HUES64 (cell line): ENCODE measurements around the gene PLS3. TPM values are rescaled to one million over a fixed set of nuclear protein-coding genes. Genes with fewer than 3 reads are reported as not detected.

Source experiments
- H3K27ac ChIP-seq: 2 replicates; pipeline ENCODE4 v1.7.0; 2013; ENCODE audit warnings: low read depth, low read length, inconsistent platforms
- H3K27me3 ChIP-seq: 2 replicates; pipeline ENCODE4 v1.6.1; 2013; ENCODE audit warnings: mild to moderate bottlenecking, low read length; ENCODE audit not compliant: insufficient read depth
- H3K36me3 ChIP-seq: 2 replicates; pipeline ENCODE4 v1.6.1; 2013; ENCODE audit warnings: mild to moderate bottlenecking, low read length; ENCODE audit not compliant: insufficient read depth
- H3K4me1 ChIP-seq: 2 replicates; pipeline ENCODE4 v1.6.1; 2013; ENCODE audit warnings: mild to moderate bottlenecking, low read length, moderate library complexity; ENCODE audit not compliant: insufficient read depth
- H3K4me3 ChIP-seq: 2 replicates; pipeline ENCODE4 v1.5.1; 2013; ENCODE audit warnings: mild to moderate bottlenecking, low read length, moderate library complexity
- H3K9ac ChIP-seq: 2 replicates; pipeline ENCODE4 v1.6.1; 2013; ENCODE audit warnings: mild to moderate bottlenecking, low read depth, low read length
- H3K9me3 ChIP-seq: 2 replicates; pipeline ENCODE4 v1.6.1; 2013; ENCODE audit warnings: low read depth, low read length; ENCODE audit not compliant: insufficient read depth
- WGBS: fragments of 150-250, 120-280 bp; methylation state at CpG from one replicate; pipeline ENCODE4 v1.1.7; 2013; ENCODE audit warnings: missing lambda C conversion rate; 5-methylcytosine and 5-hydroxymethylcytosine counted together
- polyA plus RNA-seq, 2 experiments: library from polyadenylated mRNA; stranded (reverse); fragments of 50-300 nt; gene quantifications; one replicate each; pipeline ENCODE4 v1.2.3, GENCODE V29; 2013

PLS3 gene, protein sequence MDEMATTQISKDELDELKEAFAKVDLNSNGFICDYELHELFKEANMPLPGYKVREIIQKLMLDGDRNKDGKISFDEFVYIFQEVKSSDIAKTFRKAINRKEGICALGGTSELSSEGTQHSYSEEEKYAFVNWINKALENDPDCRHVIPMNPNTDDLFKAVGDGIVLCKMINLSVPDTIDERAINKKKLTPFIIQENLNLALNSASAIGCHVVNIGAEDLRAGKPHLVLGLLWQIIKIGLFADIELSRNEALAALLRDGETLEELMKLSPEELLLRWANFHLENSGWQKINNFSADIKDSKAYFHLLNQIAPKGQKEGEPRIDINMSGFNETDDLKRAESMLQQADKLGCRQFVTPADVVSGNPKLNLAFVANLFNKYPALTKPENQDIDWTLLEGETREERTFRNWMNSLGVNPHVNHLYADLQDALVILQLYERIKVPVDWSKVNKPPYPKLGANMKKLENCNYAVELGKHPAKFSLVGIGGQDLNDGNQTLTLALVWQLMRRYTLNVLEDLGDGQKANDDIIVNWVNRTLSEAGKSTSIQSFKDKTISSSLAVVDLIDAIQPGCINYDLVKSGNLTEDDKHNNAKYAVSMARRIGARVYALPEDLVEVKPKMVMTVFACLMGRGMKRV
- polyA plus RNA-seq (2013, experiment 1 of 2), result 84.5 TPM
- polyA plus RNA-seq (2013, experiment 2 of 2), result 92.4 TPM

DNA sequence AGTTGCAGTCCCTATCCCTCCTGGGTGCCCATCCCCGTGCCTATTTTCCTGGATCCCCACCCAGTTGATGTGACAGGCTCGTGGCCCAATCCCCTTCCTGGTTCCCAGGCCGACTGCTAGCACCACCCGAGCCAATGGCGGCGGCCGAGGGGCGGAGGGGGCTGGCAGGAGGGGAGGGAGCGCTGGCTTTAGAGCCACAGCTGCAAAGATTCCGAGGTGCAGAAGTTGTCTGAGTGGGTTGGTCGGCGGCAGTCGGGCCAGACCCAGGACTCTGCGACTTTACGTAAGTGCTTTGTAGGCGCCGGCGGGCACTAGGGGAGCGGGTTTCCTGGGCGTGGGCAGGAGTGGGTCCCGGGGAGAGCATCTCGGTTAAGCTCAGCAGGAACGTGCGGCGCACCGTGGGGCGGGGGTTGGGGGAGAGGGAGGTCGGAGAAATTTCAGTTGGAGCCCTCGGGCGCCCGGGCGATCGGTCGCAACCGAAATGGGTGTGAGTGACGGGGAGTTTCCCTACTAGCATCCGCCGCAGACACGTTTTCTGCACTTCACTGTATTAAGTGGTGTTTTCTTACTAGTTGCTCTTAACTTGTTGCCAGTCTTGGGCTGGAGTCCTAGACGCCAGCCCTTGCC, at the start of gene PLS3:
TSS of gene PLS3 (plus strand) at position 197 of the 627 bp plus-strand sequence. CDS start 49,077 bp downstream, outside the sequence.
- Histone ChIP-seq H3K4me1 (peaks cover 10% of the 10 kb centered on the region; the same call in 1 of the 2 replicates), H3K9ac (peak within 1 kb of the TSS; percentile 85), H3K9me3 (no peaks in the 10 kb centered on the region), H3K4me3 (peak within 1 kb of the TSS; percentile 82), H3K36me3 (no peaks in the 10 kb centered on the region), H3K27ac (peak within 1 kb of the TSS; percentile 68), H3K27me3 (no peaks in the 10 kb centered on the region)
- under 1% methylated on average over 36 of the region's 40 CpGs for whole genome bisulfite sequencing

DNA sequence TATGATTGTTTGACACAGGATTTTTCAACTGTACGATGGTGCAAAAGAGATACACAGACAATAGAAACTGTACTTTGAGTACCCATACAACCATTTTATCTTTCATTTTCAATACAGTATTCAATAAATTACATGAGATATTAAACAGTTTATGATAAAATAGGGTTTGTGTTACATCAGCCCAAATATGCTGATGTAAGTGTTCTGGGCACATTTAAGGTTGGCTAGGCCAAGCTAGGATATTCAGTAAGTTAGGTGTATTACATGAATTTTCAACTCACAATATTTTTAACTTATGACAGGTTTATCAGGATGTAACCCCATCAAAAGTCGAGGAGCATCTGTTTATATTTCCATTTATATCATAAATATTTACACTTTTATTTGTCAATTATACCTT, 42.9 kb upstream of the PLS3 start:
- WGBS, result 100% methylated on average over 1 of the region's 2 CpGs

DNA sequence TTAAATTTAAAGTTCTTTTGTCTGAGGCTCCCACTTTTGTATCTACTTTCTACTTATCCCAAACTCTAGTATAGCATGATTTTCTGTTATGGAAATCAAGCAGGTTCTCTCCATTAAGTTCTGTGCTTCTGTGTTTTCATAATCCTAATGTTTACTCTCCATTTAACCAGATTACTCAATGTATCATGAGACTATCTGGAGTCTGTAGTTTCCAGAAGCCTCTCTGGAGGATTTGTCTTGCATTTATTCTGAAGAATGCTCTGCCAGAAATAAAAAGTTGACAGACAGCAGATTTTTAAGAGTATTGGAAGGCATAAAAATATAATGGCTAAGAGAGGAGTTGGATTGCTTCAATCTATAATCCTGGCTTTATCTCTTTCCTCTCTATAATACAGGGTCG, 39.2 kb upstream of the PLS3 start:
- Histone ChIP-seq H3K27ac (no peak overlapping the region), H3K4me3 (no peak overlapping the region), H3K36me3 (no peaks in the 10 kb centered on the region), H3K27me3 (no peaks in the 10 kb centered on the region), H3K9me3 (no peaks in the 10 kb centered on the region), H3K4me1 (no peaks in the 10 kb centered on the region), H3K9ac (no peak overlapping the region)
- WGBS, result no CpG with 5 or more reads among the region's 1 CpG

More for the DNA sequence above, 42.9 kb upstream of the PLS3 start:
- H3K27ac ChIP-seq, result no peak overlapping the region
- H3K27me3 ChIP-seq, result no peaks in the 10 kb centered on the region
- no peaks in the 10 kb centered on the region for H3K36me3 ChIP-seq
- H3K4me1 ChIP-seq, result no peaks in the 10 kb centered on the region
- no peak overlapping the region for H3K4me3 ChIP-seq
- no peaks in the 10 kb centered on the region for H3K9me3 ChIP-seq
- H3K9ac ChIP-seq, result no peak overlapping the region

DNA sequence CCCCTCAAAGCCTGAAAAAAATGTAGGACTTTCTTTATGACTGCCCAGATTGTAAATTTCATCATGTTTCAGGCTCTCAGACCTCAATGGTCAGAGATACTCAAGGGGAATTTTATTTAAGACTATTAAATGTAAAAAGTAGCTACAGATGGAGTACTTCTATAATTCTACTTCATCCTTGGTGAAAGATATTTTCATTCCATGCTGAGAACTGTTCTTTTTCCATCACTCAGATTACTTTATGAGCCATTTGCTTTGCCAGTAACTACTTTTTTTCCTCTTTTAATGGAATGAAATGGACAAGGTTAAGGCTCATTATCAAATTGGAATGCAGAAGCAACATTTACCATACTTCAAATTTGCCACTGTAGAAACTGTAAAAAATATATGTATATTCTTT, 38.0 kb upstream of the PLS3 start:
- Histone ChIP-seq H3K27ac (no peak overlapping the region), H3K27me3 (no peaks in the 10 kb centered on the region), H3K4me1 (no peaks in the 10 kb centered on the region), H3K9ac (no peak overlapping the region), H3K9me3 (no peaks in the 10 kb centered on the region), H3K36me3 (no peaks in the 10 kb centered on the region), H3K4me3 (no peak overlapping the region)

DNA sequence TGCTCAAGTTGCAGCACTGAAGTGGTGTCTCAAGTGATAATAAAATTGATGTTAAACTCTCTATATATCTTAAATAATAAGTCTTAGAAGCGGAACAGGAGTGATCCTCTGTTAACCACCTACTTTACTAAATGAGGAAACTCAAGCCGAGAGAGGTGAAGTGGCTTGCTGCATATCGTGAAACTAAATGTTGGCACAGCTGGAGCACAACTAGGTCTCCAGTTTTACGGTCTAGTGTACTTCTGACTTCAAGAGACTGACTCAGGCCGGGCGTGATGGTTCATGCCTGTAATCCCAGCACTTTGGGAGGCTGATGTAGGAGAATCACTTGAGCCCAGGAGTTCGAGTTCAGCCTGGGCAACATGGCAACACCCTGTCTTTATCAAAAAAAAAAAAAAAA, 35.5 kb upstream of the PLS3 start:
- WGBS, result 91% methylated on average over 6 of the region's 7 CpGs
- no peak overlapping the region for H3K9ac ChIP-seq
- H3K4me1 ChIP-seq, result no peaks in the 10 kb centered on the region
- no peaks in the 10 kb centered on the region for H3K27me3 ChIP-seq
- H3K4me3 ChIP-seq, result no peak overlapping the region
- no peak overlapping the region for H3K27ac ChIP-seq
- no peaks in the 10 kb centered on the region for H3K36me3 ChIP-seq
- no peaks in the 10 kb centered on the region for H3K9me3 ChIP-seq

DNA sequence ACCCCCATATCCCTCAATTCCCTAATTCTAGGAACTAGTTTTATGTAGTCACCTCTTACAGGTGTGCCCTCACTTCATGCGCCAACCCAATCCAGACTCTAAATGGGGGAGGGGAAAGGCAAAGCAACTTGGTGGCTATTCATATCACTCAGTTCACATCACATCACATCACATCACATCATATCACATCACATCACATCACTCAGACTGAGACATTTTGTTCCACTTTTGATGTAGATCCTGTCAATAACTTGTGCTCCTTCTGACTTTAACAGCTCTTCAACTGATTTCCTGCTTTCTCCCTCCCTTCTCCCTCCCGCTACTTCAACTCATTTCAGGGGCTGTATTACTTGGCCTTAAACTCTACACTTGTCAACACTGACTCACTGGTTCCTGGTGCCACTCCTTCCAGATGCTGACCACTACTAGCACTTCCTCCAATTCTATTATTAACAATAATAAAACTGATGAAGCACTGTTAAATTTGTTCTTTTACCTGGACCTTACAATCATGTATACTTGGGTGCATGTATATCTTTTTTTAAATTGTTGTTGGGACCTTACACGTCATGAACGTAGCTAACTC, 29.1 kb upstream of the PLS3 start:
- Histone ChIP-seq H3K36me3 (no peaks in the 10 kb centered on the region), H3K9ac (no peak overlapping the region), H3K27me3 (no peaks in the 10 kb centered on the region), H3K27ac (no peak overlapping the region), H3K9me3 (no peaks in the 10 kb centered on the region), H3K4me3 (no peak overlapping the region), H3K4me1 (no peaks in the 10 kb centered on the region)
- 89% methylated on average over 2 of the region's 4 CpGs for WGBS

DNA sequence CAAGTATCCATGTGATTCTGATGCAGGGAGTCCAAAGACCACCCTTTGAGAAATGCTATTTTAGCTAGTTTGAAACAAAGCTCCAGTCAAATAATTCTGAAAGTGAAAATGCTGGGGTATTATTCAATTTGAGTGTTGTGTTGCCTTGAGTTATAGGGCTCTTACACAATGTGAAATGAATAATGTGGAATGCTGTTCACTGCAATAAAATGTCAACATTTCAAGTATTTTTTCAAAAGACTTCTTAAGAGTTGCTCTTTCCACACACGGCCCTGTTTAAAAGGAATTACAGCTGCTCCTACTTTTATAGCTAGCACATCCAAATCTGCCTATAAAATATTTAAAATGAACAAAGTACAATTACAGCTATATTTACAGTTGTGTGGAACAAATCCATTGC, 27.5 kb upstream of the PLS3 start:
- Histone ChIP-seq H3K27ac (no peak overlapping the region), H3K9ac (no peak overlapping the region), H3K4me1 (no peaks in the 10 kb centered on the region), H3K9me3 (no peaks in the 10 kb centered on the region), H3K27me3 (no peaks in the 10 kb centered on the region), H3K36me3 (no peaks in the 10 kb centered on the region), H3K4me3 (no peak overlapping the region)
- 78% methylated on average over 1 of the region's 1 CpG for WGBS

DNA sequence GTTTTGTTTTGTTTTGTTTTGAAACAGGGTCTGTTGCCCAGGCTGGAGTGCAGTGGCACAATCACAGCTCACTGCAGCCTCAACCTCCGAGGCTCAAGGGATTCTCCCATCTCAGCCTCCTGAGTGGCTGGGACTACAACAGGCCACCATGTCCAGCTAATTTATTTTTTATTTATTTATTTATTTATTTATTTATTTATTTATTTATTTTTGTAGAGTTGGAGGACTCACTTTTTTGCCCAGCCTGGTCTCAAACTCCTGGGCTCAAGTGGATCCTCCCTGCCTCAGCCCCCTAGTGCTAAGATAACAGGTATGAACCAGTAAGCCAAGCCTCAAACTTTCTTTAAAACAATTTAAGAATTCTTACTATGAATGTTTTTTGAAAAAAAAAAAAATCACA, 26.6 kb upstream of the PLS3 start:
- no peaks in the 10 kb centered on the region for H3K36me3 ChIP-seq
- no peak overlapping the region for H3K9ac ChIP-seq
- no peak overlapping the region for H3K27ac ChIP-seq
- H3K27me3 ChIP-seq, result no peaks in the 10 kb centered on the region
- H3K4me1 ChIP-seq, result no peaks in the 10 kb centered on the region
- no peak overlapping the region for H3K4me3 ChIP-seq
- 83% methylated on average over 1 of the region's 1 CpG for WGBS
- H3K9me3 ChIP-seq, result no peaks in the 10 kb centered on the region

DNA sequence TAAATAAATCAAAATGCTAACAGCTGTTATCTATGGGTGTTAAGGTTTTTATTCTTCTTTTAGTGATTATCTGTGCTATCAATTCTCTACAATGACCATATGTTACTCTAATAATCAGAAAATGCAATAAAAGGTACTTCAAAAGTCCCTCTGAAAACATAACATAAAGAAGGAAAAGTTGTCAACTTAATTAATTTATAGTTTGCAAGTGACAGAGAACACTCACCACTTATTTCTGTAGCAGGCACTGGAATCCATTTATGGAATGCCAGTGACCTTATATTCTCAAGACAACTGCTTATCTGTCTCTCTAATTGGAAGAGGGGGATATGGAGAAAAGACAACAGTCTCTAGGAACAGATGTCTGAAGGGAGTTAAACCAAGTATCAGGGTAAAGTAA, 25.6 kb upstream of the PLS3 start:
- Histone ChIP-seq H3K4me3 (no peak overlapping the region), H3K9me3 (no peaks in the 10 kb centered on the region), H3K27ac (no peak overlapping the region), H3K36me3 (no peaks in the 10 kb centered on the region), H3K27me3 (no peaks in the 10 kb centered on the region), H3K9ac (no peak overlapping the region), H3K4me1 (no peaks in the 10 kb centered on the region)

DNA sequence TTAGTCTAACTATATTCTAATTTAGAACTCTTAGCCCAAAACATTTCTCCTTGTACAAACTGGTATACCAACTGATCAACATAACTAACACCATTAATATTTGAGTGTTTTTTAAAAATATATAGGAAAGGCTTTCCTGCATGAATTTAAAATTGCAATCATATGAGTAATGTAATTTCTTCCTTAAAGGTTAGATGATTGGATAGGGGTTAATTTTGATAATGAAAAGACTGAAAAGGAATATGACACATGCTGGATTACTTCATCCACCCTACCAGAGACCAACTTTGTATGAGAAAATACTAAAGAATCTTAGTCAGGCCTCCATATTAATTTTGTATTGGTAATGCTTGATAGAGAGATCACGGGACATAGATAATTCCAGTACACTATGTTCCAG, 25.1 kb upstream of the PLS3 start:
- Histone ChIP-seq H3K36me3 (no peaks in the 10 kb centered on the region), H3K27ac (no peak overlapping the region), H3K9ac (no peak overlapping the region), H3K9me3 (no peaks in the 10 kb centered on the region), H3K4me3 (no peak overlapping the region), H3K27me3 (no peaks in the 10 kb centered on the region), H3K4me1 (no peaks in the 10 kb centered on the region)
- WGBS, result no CpG with 5 or more reads among the region's 1 CpG

DNA sequence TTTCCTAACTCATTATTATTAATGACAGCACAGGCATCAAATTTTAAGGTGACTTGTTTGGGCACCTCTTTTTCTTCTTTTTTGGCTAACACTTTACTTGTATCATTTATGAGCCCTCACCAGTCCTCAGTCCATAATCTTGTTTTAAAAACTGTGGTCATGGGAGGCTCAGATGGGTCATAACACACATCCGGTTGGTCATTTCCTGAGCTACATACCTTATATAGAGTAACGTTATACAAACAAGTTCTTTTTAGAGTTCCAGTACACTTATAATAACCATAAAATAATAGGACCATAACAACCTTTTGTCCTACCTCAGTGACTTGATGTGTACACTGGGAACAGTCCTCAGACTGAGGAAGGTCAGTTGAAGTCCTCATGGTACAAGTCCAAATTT, 21.1 kb upstream of the PLS3 start:
- Histone ChIP-seq H3K27me3 (no peaks in the 10 kb centered on the region), H3K36me3 (no peaks in the 10 kb centered on the region), H3K4me3 (no peak overlapping the region), H3K9ac (no peak overlapping the region), H3K9me3 (no peaks in the 10 kb centered on the region), H3K27ac (no peak overlapping the region), H3K4me1 (no peaks in the 10 kb centered on the region)
- WGBS, result 92% methylated on average over 2 of the region's 2 CpGs
